Measurements from ENCODE around the gene CLNK.

DNA sequence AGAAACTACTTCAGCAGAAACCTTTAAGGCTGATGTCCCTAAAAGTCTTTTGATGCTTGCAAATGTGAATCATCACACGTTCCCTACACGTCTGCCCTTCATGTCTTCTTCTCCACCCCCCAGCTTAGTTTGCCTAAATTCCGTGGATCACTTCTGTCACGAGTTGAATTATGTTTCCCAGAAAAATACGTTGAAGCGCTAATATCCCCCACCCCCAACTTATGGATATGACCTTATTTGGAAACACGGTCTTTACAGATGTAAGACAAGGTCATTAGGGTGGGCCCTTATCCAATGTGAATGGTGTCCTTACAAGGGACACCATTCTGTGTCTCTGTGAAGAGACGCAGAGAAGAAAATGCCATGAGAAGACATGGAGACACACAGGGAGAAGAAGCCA is 225.3 kb downstream of the CLNK start:
- no peak for TF ChIP-seq GATA2 (IDR thresholded peaks at IDR 0.05; ENCODE audit: low read depth, low read length)
- no peak for TF ChIP-seq GATA3 (IDR thresholded peaks at IDR 0.05; ENCODE audit: low read depth, low read length)

Data from SH-SY5Y (cell line).